ENCODE data around the gene ACOX2.

Gene ACOX2

GRCh38 chr3:58497097-58497496 lies 39.9 kb downstream of the ACOX2 start:
- DNase-seq, result no peak

DNA sequence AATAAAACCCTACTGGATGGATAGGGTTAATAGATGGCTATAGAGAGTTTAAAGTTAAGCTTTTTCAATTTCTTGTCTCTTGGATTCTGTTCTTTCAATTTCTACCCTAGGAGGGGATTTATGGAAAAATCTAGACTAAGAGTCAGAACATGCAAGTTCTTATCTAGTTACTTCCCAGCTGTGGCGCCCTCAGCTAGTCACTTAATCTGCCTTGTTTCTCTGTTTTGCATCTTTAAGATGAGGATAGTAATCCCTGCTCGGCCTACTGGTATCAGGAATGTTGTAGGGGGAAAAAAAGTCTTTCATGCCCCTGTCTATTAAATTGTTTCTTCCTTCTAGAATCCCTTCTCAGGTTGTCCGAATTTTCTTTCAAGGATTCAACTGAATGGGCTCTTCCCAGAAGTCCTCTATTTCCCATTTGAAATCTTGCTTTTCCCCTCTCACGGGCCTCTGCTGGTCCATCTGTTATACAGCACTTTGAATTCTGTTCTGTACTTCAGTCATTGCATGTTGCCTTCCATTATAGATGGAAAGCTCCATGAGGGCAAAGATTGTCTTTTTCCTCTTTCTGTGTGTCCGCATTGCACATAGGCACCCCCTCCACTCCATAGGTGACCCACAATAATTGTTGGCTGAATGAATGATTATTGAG lies 40.7 kb downstream of the ACOX2 start:
- no peak for DNase-seq

DNA sequence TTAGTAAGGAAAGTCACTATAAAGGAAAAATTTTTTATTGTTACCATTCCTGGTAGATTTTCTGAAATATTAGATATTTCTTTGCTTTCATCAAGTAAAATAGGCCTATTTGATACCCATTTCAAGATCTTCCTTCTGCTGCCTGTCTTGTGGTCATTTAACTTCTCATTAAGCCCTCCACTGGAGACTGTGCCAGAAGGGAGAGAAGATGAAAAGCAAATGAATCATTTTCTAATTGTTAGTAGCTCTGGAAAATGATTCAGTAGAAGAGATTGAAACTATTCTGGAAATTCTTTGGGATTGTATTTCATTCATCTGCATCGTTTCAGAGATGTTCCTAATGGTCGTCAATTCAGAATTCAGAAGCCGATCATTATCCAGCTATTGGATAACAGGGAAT lies 41.9 kb downstream of the ACOX2 start:
- no peak for DNase-seq

DNA sequence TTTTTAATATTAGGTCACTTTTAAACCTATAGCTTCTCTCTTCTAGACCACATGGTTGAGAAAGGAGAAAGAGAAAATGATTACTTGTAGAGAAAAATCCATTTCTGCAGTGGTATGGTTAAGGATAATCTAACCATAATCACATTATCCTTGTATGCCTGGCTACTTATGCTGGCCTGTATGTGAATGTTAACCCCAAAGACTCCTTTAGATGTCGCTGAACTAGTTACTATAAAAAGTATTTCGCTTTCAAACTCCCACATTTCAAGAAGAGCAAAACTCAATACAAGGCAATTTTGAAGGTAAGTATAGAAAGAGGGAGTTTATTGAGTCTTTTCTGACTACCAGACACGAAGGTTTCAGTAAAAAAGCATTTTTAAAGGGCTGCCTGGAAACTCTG lies 42.9 kb downstream of the ACOX2 start:
- no peak for DNase-seq

GRCh38 chr3:58492494-58492905 lies 44.5 kb downstream of the ACOX2 start:
- DNase-seq, result no peak

DNA sequence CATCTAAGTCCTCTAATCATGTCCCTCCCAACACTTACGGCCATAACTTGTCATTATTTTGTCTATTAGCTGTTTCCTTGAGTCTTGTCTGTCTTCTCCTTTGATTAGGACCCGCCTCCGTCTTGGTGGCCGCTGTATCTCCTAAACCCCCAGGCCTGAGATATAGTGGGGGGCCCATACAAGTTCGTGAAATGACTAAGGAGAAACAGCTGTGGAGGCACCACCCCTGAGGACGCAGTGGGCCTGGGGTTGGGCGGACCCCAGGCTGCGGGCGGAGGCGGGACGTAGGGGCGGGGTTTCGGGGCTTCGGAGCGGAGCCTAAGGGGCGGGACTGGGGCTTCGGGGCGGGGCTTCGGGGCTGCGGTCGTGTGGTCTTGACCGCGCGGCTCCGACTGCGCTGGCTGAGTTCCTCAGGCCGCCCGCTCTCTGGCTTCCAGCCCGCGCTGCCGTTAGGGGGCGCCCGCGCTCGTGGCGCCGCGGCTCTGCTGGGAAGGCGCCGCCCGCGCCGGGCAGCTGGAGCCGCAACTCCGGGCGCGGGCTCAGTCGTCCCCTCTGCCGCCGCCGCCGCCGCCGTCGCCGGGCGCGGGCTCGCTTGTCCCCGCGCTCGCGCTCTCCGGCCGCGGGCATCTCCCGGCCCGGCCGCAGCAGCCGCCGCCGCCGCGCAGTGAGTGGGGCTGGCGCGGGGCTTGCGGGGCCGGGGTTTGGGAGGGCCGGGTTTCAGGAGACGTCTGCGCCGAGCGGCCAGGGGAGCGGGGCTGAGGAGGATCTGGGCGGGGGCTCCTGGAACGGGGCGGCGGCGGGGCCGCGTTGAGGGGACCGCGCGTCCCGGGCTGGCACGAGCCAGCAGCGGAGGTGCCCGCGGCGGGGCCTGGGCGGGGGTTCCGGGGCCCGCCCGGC lies 45.2 kb downstream of the ACOX2 start, which contains the start of gene KCTD6:
KCTD6 (plus strand) TSS at position 591 of the 897 bp plus-strand sequence. CDS start 6,660 bp downstream, outside the sequence.
- DNase-seq, result peak; percentile 25

DNA sequence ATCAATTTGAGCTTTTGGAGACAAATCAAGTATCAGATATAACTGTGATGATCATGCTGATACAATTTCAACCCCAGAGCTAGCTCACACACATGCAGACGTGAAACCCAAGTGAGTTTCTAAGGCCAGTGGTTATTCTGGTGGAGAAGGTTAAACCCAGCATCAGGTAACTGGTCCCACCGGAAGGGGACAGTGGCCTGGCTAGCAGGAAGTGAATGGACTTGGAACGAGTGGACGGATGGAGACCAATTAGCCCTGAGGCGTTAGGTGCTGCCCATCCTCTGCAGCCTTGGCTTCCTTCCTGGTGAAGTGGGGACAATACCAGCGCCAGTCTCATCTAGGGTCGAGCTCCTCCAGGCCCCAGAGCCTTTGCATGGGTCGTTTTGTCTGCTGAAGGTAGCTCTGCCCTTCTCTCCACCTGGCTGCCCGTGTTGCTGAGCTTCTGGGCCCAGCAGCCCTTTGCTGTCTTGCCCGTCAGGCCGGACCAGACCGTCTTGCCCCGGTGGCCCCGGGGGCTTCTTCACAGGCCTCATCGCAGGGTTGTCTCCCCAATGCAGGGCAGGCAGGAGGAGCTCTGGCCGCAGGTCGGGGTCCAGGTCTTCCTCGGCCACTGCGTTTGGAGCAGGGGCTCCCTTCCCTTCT lies 46.0 kb downstream of the ACOX2 start:
- DNase-seq, result no peak

GRCh38 chr3:58488967-58489366 lies 48.0 kb downstream of the ACOX2 start:
- DNase-seq, result no peak

DNA sequence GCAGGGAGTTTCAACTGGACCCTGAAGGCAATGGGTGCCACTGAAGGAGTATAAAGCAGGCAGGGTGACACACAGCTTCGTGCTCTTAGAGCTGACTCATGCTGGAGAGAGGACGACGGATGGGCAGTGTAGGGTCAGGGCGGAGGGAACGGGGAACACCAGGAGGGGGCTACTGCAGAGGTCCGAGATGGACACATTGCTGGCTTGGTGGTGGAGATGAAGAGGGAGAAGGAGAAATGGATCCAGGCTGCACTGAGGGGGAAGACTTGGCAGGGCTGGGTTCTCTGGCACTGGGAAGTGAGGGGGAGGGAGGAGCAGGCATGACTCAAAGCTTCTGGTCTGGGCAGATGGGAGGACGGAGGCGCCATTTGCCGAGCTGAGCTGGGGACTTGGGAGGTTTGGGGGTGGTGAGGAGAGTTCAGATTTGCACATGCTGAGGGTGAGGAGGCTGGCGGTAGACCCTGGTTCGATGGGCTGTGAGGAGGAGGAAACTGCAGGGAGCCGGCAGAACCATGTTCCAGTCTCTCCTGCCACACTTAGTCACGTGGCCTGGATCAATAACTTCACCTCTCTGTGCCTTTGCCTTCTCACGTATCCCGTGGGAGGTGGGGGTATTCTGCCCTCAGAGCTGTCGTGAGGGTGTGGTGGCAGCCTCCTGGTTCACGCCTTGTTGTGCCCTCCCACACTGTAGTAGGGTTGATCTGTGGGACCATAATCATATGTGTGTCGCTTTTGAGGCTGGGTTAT lies 49.7 kb downstream of the ACOX2 start:
- DNase-seq, result no peak

GRCh38 chr3:58485801-58486435 lies 51.1 kb downstream of the ACOX2 start:
- DNase-seq, result no peak

GRCh38 chr3:58484722-58485069 lies 52.3 kb downstream of the ACOX2 start:
- DNase-seq, result no peak

GRCh38 chr3:58484045-58484721 lies 52.8 kb downstream of the ACOX2 start:
- no peak for DNase-seq

- DNase-seq, result no peak
Measured at GRCh38 chr3:58482917-58483636, 53.9 kb downstream of the ACOX2 start.

DNA sequence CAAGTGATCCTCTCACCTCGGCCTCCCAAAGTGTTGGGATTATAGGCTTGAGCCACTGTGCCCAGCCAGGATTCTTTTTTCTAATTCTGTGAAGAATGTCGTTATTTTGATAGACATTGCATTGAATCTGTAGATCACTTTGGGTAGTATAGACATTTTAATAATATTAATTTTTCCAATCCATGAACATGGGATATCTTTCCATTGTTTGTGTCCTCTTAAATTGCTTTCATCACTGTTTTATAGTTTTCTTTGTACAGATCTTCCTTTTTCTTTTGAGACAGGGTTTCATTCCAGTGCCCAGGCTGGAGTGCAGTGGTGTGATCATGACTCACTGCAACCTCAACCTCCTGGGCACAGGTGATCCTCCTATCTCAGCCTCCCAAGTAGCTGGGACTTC lies 56.7 kb downstream of the ACOX2 start:
- DNase-seq, result no peak

DNA sequence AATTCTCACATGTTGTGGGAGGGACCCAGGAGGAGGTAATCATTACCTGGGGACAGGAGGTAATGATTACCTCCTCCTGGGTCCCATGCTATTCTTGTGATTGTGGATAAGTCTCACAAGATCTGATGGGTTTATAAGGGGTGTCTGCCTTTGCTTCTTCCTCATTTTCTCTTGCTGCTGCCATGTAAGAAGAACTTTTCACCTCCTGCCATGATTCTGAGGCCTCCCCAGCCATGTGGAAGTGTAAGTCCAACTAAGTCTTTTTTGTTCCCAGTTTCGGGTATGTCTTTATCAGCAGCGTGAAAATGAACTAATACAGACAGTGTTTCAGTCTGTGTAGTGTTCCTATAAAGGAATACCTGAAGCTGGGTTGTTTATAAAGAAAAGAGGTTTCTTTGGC lies 58.2 kb downstream of the ACOX2 start:
- no peak for DNase-seq

DNA sequence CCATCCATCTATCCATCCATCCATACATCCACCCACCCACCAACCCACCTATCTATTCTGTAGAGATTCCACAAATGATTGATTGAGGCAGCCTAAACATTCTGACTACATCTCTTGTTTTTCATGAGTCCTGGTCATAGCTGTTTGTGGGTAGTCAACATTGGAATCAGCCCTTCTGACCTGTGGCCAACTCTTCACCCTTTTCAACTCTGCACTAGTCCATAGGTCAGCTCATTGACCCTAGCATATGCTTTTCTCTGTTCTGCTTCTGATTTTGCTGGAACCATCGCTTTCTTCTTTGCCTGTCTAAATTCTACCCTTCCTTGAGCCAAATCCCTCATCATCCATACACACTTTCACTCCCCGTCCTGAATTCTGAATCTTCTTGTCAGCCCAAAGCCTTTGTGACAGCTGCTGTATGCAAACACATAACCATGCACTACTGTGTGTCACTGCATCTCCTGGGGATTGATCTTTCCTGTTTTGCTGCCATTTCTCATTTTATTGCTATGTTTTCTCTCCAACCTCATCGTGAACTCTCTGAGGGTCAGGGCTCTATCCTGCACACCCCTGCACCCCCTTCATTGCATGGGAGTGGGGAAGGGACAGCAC lies 61.9 kb downstream of the ACOX2 start:
- no peak for DNase-seq

- DNase-seq, result no peak
Measured at GRCh38 chr3:58474348-58474911, 62.6 kb downstream of the ACOX2 start.

- no peak for DNase-seq
Measured at GRCh38 chr3:58473275-58473674, 63.7 kb downstream of the ACOX2 start.

DNA sequence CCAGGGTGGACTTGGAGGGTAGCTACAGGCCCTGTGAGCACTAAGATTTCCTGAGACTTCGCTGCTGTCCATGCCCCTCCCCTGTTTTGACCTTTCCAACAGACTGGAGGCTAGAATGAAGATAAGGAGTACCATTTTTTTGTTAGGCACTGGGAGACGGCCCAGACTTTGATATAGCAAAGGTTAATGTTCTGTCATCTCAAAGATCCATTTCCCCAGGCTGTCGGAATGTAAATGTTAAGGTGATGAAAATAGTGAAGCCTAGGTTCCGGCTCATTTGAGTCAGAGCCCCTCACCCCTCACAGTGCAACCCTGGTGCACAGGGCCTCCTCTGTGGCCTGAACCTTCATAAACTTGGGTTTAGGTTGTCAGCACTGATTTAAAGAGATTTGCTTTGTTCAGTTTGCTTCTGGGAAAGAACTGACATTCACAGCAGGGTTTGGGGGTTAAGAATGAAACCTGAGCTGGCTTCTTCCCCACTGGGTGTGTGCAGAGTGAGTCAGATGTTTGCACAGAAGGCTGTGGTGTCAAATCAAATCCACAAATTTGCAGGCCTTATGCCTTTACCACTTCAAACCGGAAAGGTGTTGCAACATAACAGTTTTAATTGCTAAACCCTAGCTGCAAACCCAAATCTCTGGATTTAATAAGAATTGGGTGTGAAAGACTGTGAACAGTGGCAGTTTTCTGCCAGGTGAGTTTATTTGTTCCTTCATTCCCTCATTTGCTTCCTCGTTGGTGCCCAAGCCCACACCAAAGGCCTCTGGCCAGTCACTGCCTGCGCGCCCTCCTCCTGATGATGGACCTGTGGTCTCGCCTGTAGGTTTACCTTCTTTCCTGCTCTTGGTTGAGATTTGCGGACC lies 65.7 kb downstream of the ACOX2 start:
- peak; percentile 48 for DNase-seq

Data from NCI-H2029 treated with DMSO at 0.1 percent for 48 hours (cell line).